Memory B cell (primary cell): ENCODE data around the gene PBX1.
A peak's percentile ranks its signal among the peaks of the same experiment; 100 is the strongest.

Experiments
- ATAC-seq: fragments of 150-1000 bp; cut with Tn5 transposase; 2 replicates; pipeline ENCODE4 v1.10.0; 2021; ENCODE audit warnings: low read depth, mild to moderate bottlenecking, moderate library complexity
- DNase-seq, 2 donors: peaks; one replicate each; pipeline ENCODE4 v3.0.0; 2022; ENCODE audit warnings: low spot score in 2 of 2
- H3K27ac Mint-ChIP-seq: one replicate; pipeline ENCODE4 v1.8.0; 2022; ENCODE audit warnings: mild to moderate bottlenecking, moderate library complexity, mixed read lengths
- H3K27me3 Mint-ChIP-seq: one replicate; pipeline ENCODE4 v1.8.0; 2022; ENCODE audit warnings: mixed read lengths
- H3K36me3 Mint-ChIP-seq: one replicate; pipeline ENCODE4 v1.8.0; 2022; ENCODE audit warnings: mild to moderate bottlenecking, mixed read lengths
- H3K4me1 Mint-ChIP-seq: one replicate; pipeline ENCODE4 v1.8.0; 2022; ENCODE audit warnings: mixed read lengths
- H3K4me3 Mint-ChIP-seq: one replicate; pipeline ENCODE4 v1.8.0; 2022; ENCODE audit warnings: mild to moderate bottlenecking, moderate library complexity, mixed read lengths
- H3K9me3 Mint-ChIP-seq: one replicate; pipeline ENCODE4 v1.8.0; 2022; ENCODE audit warnings: mixed read lengths

The PBX1 gene

GRCh38 chr1:164660412-164660772, 101.4 kb downstream of the PBX1 start:
- Mint-ChIP-seq H3K27ac (no peak overlapping the region), H3K4me3 (no peak overlapping the region), H3K9me3 (peaks cover 4% of the 10 kb centered on the region), H3K36me3 (peaks cover 2% of the 10 kb centered on the region), H3K27me3 (no peaks in the 10 kb centered on the region), H3K4me1 (peaks cover 10% of the 10 kb centered on the region)
- DNase-seq (no peak), ATAC-seq (peak; percentile 79)

- peaks cover 4% of the 10 kb centered on the region for H3K9me3 Mint-ChIP-seq
- H3K4me1 Mint-ChIP-seq: peaks cover 10% of the 10 kb centered on the region
- DNase-seq (no peak), ATAC-seq (no peak)
- H3K27me3 Mint-ChIP-seq: no peaks in the 10 kb centered on the region
- H3K27ac Mint-ChIP-seq: no peak overlapping the region
- no peak overlapping the region for H3K4me3 Mint-ChIP-seq
- H3K36me3 Mint-ChIP-seq: peaks cover 2% of the 10 kb centered on the region
Measured at GRCh38 chr1:164660775-164661174, 101.8 kb downstream of the PBX1 start.

- ATAC-seq (no peak), DNase-seq (no peak)
- H3K4me3 Mint-ChIP-seq: no peak overlapping the region
- no peaks in the 10 kb centered on the region for H3K27me3 Mint-ChIP-seq
- no peak overlapping the region for H3K27ac Mint-ChIP-seq
- peaks cover 8% of the 10 kb centered on the region for H3K4me1 Mint-ChIP-seq
- peaks cover 2% of the 10 kb centered on the region for H3K36me3 Mint-ChIP-seq
- H3K9me3 Mint-ChIP-seq: peaks cover 3% of the 10 kb centered on the region
Measured at GRCh38 chr1:164662462-164662861, 103.5 kb downstream of the PBX1 start.

GRCh38 chr1:164662955-164663354, 104.0 kb downstream of the PBX1 start:
- H3K27ac Mint-ChIP-seq: no peak overlapping the region
- H3K4me1 Mint-ChIP-seq: peaks cover 8% of the 10 kb centered on the region
- DNase-seq (no peak), ATAC-seq (no peak)
- no peak overlapping the region for H3K4me3 Mint-ChIP-seq
- no peaks in the 10 kb centered on the region for H3K27me3 Mint-ChIP-seq
- peaks cover 3% of the 10 kb centered on the region for H3K9me3 Mint-ChIP-seq
- H3K36me3 Mint-ChIP-seq: peaks cover 2% of the 10 kb centered on the region

- DNase-seq (no peak), ATAC-seq (no peak)
- Mint-ChIP-seq H3K9me3 (peaks cover 3% of the 10 kb centered on the region), H3K36me3 (peaks cover 2% of the 10 kb centered on the region), H3K27me3 (peaks cover 2% of the 10 kb centered on the region), H3K27ac (no peak overlapping the region), H3K4me1 (peaks cover 8% of the 10 kb centered on the region), H3K4me3 (no peak overlapping the region)
Measured at GRCh38 chr1:164664127-164664526, 105.1 kb downstream of the PBX1 start.

- no peak overlapping the region for H3K27ac Mint-ChIP-seq
- H3K4me3 Mint-ChIP-seq: no peak overlapping the region
- H3K4me1 Mint-ChIP-seq: no peaks in the 10 kb centered on the region
- no peak for ATAC-seq
- DNase-seq: no peak
- peaks cover 2% of the 10 kb centered on the region for H3K36me3 Mint-ChIP-seq
- peaks cover 2% of the 10 kb centered on the region for H3K27me3 Mint-ChIP-seq
- H3K9me3 Mint-ChIP-seq: peaks cover 6% of the 10 kb centered on the region
Measured at GRCh38 chr1:164667001-164667400, 108.0 kb downstream of the PBX1 start.

GRCh38 chr1:164667600-164667999, 108.6 kb downstream of the PBX1 start:
- peaks cover 2% of the 10 kb centered on the region for H3K36me3 Mint-ChIP-seq
- H3K27me3 Mint-ChIP-seq: peaks cover 2% of the 10 kb centered on the region
- DNase-seq: no peak
- no peak overlapping the region for H3K4me3 Mint-ChIP-seq
- ATAC-seq: no peak
- no peak overlapping the region for H3K27ac Mint-ChIP-seq
- H3K4me1 Mint-ChIP-seq: no peaks in the 10 kb centered on the region
- H3K9me3 Mint-ChIP-seq: peaks cover 6% of the 10 kb centered on the region

- Mint-ChIP-seq H3K36me3 (no peaks in the 10 kb centered on the region), H3K9me3 (peaks cover 3% of the 10 kb centered on the region), H3K4me3 (no peak overlapping the region), H3K4me1 (no peaks in the 10 kb centered on the region), H3K27me3 (peaks cover 2% of the 10 kb centered on the region), H3K27ac (no peak overlapping the region)
- no peak for DNase-seq
- ATAC-seq: no peak
Measured at GRCh38 chr1:164668491-164669400, 109.8 kb downstream of the PBX1 start.

- Mint-ChIP-seq H3K27ac (no peak overlapping the region), H3K36me3 (no peaks in the 10 kb centered on the region), H3K9me3 (peaks cover 3% of the 10 kb centered on the region), H3K4me1 (no peaks in the 10 kb centered on the region), H3K4me3 (no peak overlapping the region), H3K27me3 (peaks cover 2% of the 10 kb centered on the region)
- ATAC-seq (no peak), DNase-seq (no peak)
Measured at GRCh38 chr1:164670026-164670425, 111.0 kb downstream of the PBX1 start.

- Mint-ChIP-seq H3K36me3 (no peaks in the 10 kb centered on the region), H3K4me1 (no peaks in the 10 kb centered on the region), H3K27ac (no peak overlapping the region), H3K9me3 (peaks cover 3% of the 10 kb centered on the region), H3K4me3 (no peak overlapping the region), H3K27me3 (peaks cover 2% of the 10 kb centered on the region)
- ATAC-seq (no peak), DNase-seq (no peak)
Measured at GRCh38 chr1:164670786-164671185, 111.8 kb downstream of the PBX1 start.

- no peak overlapping the region for H3K4me3 Mint-ChIP-seq
- no peaks in the 10 kb centered on the region for H3K36me3 Mint-ChIP-seq
- H3K9me3 Mint-ChIP-seq: peaks cover 3% of the 10 kb centered on the region
- DNase-seq (no peak), ATAC-seq (no peak)
- H3K27me3 Mint-ChIP-seq: peaks cover 2% of the 10 kb centered on the region
- H3K4me1 Mint-ChIP-seq: no peaks in the 10 kb centered on the region
- no peak overlapping the region for H3K27ac Mint-ChIP-seq
Measured at GRCh38 chr1:164671323-164671965, 112.5 kb downstream of the PBX1 start.

GRCh38 chr1:164671966-164672571, 113.1 kb downstream of the PBX1 start:
- Mint-ChIP-seq H3K9me3 (peaks cover 3% of the 10 kb centered on the region), H3K27me3 (peaks cover 2% of the 10 kb centered on the region), H3K4me1 (no peaks in the 10 kb centered on the region), H3K27ac (no peak overlapping the region), H3K4me3 (no peak overlapping the region), H3K36me3 (no peaks in the 10 kb centered on the region)
- ATAC-seq (no peak), DNase-seq (no peak)

GRCh38 chr1:164672588-164672987, 113.6 kb downstream of the PBX1 start:
- Mint-ChIP-seq H3K4me3 (no peak overlapping the region), H3K9me3 (peaks cover 6% of the 10 kb centered on the region), H3K4me1 (no peaks in the 10 kb centered on the region), H3K27ac (no peak overlapping the region), H3K27me3 (peaks cover 3% of the 10 kb centered on the region), H3K36me3 (no peaks in the 10 kb centered on the region)
- no peak for ATAC-seq
- DNase-seq: no peak

- H3K27me3 Mint-ChIP-seq: peaks cover 4% of the 10 kb centered on the region
- ATAC-seq: no peak
- H3K9me3 Mint-ChIP-seq: peaks cover 7% of the 10 kb centered on the region
- H3K4me3 Mint-ChIP-seq: no peak overlapping the region
- DNase-seq: no peak
- H3K36me3 Mint-ChIP-seq: no peaks in the 10 kb centered on the region
- no peaks in the 10 kb centered on the region for H3K4me1 Mint-ChIP-seq
- H3K27ac Mint-ChIP-seq: no peak overlapping the region
Measured at GRCh38 chr1:164673584-164674214, 114.7 kb downstream of the PBX1 start.
